HepG2 (cell line): Measurements from ENCODE around the gene BRSK2. TPM values are rescaled to one million over a fixed set of nuclear protein-coding genes. Genes with fewer than 3 reads are reported as not detected.

Experiments used
- FOXK2 ChIP-seq: fragments of 450-650 bp; IDR thresholded peaks from 2 replicates; pipeline ENCODE4 v1.6.1; 2016
- HDAC1 ChIP-seq: sonication (generic); formaldehyde crosslinking; IDR thresholded peaks from 2 replicates; pipeline ENCODE4 v1.5.1; 2020; ENCODE audit warnings: mild to moderate bottlenecking, missing genetic modification reagents
- NFRKB ChIP-seq: fragments of 450-650 bp; IDR thresholded peaks from 2 replicates; pipeline ENCODE4 v1.6.1; 2017
- PATZ1 ChIP-seq: sonication (generic); formaldehyde crosslinking; IDR thresholded peaks from 2 replicates; pipeline ENCODE4 v1.4.0; 2020; ENCODE audit warnings: missing genetic modification reagents
- PITX1 ChIP-seq: sonication (generic); formaldehyde crosslinking; IDR thresholded peaks from 2 replicates; pipeline ENCODE4 v1.5.1; 2020; ENCODE audit warnings: mild to moderate bottlenecking, missing genetic modification reagents
- XBP1 ChIP-seq: sonication (generic); formaldehyde crosslinking; IDR thresholded peaks from 2 replicates; pipeline ENCODE4 v1.5.0; 2020; ENCODE audit warnings: missing genetic modification reagents
- ZBTB40 ChIP-seq, 2 experiments: fragments of 450-650 bp in 1 of 2; sonication (generic) in 1 of 2; formaldehyde crosslinking in 1 of 2; IDR thresholded peaks; 2 replicates each; pipeline versions ENCODE4 v1.6.1 to v1.8.0; 2016 to 2022; ENCODE audit warnings: antibody characterized with exemption in 1 of 2, mild to moderate bottlenecking in 1 of 2, missing genetic modification reagents in 1 of 2
- ZNF282 ChIP-seq: fragments of 450-650 bp; IDR thresholded peaks from 2 replicates; pipeline ENCODE4 v1.6.1; 2018; ENCODE audit not compliant: partially characterized antibody
- ZNF577 ChIP-seq: sonication (generic); formaldehyde crosslinking; IDR thresholded peaks from 2 replicates; pipeline ENCODE4 v1.4.0; 2020; ENCODE audit warnings: mild to moderate bottlenecking, low read depth, missing genetic modification reagents, borderline replicate concordance
- ZNF7 ChIP-seq: IDR thresholded peaks from 2 replicates; pipeline ENCODE4 v1.6.1; 2016; ENCODE audit warnings: missing biosample characterization, missing genetic modification reagents
- ZNF704 ChIP-seq: sonication (generic); formaldehyde crosslinking; IDR thresholded peaks from 2 replicates; pipeline ENCODE4 v1.8.1; 2023; ENCODE audit warnings: mild to moderate bottlenecking, inconsistent platforms, moderate library complexity, missing genetic modification reagents, borderline replicate concordance
- ZSCAN12 ChIP-seq: sonication (generic); formaldehyde crosslinking; IDR thresholded peaks from 2 replicates; pipeline ENCODE4 v1.9.0; 2021; ENCODE audit warnings: mild to moderate bottlenecking, missing genetic modification reagents
- ZSCAN29 ChIP-seq: sonication (generic); formaldehyde crosslinking; conservative IDR thresholded peaks from 2 replicates; pipeline ENCODE4 v1.4.0; 2020; ENCODE audit warnings: mild to moderate bottlenecking, missing genetic modification reagents
- polyA plus RNA-seq, 8 experiments: library from polyadenylated mRNA; depleted of rRNA in 3 of 8; stranded (reverse) in 7 of 8; unstranded in 1 of 8; fragments of >200 nt; fragmentation: Illumina TruSeq in 4 of 8; extraction: Trizol in 4 of 8; gene quantifications; 2 replicates each; pipeline versions ENCODE4 v1.2.1 to v1.2.3, GENCODE V29; 2011 to 2016; ENCODE audit warnings: low read depth in 4 of 8, missing spikeins in 1 of 8, mixed read lengths in 1 of 8; ENCODE audit not compliant: insufficient read depth in 1 of 8
- total RNA-seq, 5 experiments: library from RNA; depleted of rRNA; stranded (reverse); fragments of >200 nt; fragmentation: Illumina TruSeq; extraction: Trizol; gene quantifications; 2 replicates each; pipeline ENCODE4 v1.2.3, GENCODE V29; 2016; ENCODE audit warnings: low read depth in 1 of 5
- TF ChIP-seq, protein P1 (sequence below): fragments of 450-650 bp; IDR thresholded peaks from 2 replicates; pipeline ENCODE4 v1.6.1; 2017; ENCODE audit warnings: mild to moderate bottlenecking

The BRSK2 gene
- total and polyA plus RNA-seq, 2 of the 13 experiments (the other 11 are each of a cell fraction or from before 2014, with no cell fraction given), result 0.74 to 1.1 TPM

GRCh38 chr11:1382831-1383607, 6.7 kb upstream of the BRSK2 start (continued):
- TF ChIP-seq ZBTB40 (IDR thresholded peaks at IDR 0.05), result no peak
- no peak for TF ChIP-seq ZBTB40 (CRISPR knock-in tag; IDR thresholded peaks at IDR 0.05)
- no peak for TF ChIP-seq ZNF704 (CRISPR knock-in tag)
- no peak for TF ChIP-seq ZNF7 (CRISPR knock-in tag)
- no peak for TF ChIP-seq ZNF282
- no peak for TF ChIP-seq ZNF577 (CRISPR knock-in tag)
- TF ChIP-seq PITX1 (CRISPR knock-in tag), result no peak
- no peak for TF ChIP-seq XBP1 (CRISPR knock-in tag)
- TF ChIP-seq HDAC1 (CRISPR knock-in tag), result peak; percentile 38; the same call in 1 of the 2 replicates
- TF ChIP-seq, protein P1, sequence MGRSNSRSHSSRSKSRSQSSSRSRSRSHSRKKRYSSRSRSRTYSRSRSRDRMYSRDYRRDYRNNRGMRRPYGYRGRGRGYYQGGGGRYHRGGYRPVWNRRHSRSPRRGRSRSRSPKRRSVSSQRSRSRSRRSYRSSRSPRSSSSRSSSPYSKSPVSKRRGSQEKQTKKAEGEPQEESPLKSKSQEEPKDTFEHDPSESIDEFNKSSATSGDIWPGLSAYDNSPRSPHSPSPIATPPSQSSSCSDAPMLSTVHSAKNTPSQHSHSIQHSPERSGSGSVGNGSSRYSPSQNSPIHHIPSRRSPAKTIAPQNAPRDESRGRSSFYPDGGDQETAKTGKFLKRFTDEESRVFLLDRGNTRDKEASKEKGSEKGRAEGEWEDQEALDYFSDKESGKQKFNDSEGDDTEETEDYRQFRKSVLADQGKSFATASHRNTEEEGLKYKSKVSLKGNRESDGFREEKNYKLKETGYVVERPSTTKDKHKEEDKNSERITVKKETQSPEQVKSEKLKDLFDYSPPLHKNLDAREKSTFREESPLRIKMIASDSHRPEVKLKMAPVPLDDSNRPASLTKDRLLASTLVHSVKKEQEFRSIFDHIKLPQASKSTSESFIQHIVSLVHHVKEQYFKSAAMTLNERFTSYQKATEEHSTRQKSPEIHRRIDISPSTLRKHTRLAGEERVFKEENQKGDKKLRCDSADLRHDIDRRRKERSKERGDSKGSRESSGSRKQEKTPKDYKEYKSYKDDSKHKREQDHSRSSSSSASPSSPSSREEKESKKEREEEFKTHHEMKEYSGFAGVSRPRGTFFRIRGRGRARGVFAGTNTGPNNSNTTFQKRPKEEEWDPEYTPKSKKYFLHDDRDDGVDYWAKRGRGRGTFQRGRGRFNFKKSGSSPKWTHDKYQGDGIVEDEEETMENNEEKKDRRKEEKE, result no peak
- TF ChIP-seq ZSCAN29, result no peak
- peak; percentile 12; the same call in 1 of the 2 replicates for TF ChIP-seq PATZ1 (CRISPR knock-in tag)
- TF ChIP-seq NFRKB, result no peak
- no peak for TF ChIP-seq FOXK2
- TF ChIP-seq ZSCAN12, result no peak
